HG03064 (cell line): ENCODE data around the gene PCOLCE2.

ENCODE experiments used
- ATAC-seq: cut with Tn5 transposase; IDR thresholded peaks from one replicate; pipeline ENCODE4 v1.9.1; 2021; ENCODE audit warnings: low read depth; ENCODE audit not compliant: unreplicated experiment

Gene PCOLCE2, protein sequence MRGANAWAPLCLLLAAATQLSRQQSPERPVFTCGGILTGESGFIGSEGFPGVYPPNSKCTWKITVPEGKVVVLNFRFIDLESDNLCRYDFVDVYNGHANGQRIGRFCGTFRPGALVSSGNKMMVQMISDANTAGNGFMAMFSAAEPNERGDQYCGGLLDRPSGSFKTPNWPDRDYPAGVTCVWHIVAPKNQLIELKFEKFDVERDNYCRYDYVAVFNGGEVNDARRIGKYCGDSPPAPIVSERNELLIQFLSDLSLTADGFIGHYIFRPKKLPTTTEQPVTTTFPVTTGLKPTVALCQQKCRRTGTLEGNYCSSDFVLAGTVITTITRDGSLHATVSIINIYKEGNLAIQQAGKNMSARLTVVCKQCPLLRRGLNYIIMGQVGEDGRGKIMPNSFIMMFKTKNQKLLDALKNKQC

DNA sequence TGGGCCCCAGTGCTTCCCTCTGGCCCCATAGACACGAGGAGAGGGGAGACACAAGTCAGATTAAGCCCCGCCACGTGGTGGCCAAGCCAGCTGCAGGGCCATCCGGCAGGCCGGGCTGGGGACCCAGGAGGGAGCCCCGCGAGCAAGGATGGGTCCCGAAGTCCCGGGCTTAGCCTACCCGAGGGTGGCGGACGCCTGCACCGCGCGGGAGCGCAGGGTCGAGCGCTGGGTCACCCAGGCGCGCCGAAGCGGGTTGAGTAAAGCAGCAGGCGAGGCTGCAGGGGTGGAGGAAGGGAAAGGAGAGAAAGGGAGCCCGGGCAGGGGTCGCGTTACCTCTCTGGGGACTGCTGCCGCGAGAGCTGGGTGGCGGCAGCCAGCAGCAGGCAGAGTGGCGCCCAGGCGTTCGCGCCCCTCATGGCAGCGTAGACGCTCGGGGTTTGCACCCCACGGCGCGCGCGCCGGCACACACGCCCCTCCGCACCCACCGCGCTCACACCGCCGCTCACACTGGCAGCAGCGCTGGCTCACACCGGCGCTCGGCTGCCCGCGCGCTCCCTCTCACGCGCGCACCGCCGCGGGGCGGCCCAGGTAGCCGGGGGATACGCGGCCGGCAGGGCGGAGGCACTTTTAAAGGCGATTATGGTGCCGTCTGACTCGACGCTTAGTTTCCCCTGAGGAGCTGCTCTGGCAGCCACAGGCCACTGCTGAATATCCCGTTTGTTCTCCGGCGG lies at the start of gene PCOLCE2:
Gene PCOLCE2 (minus strand): TSS at position 603 of the 731 bp plus-strand sequence. CDS start 187 bp downstream, at position 416.
- ATAC-seq, result no peak

DNA sequence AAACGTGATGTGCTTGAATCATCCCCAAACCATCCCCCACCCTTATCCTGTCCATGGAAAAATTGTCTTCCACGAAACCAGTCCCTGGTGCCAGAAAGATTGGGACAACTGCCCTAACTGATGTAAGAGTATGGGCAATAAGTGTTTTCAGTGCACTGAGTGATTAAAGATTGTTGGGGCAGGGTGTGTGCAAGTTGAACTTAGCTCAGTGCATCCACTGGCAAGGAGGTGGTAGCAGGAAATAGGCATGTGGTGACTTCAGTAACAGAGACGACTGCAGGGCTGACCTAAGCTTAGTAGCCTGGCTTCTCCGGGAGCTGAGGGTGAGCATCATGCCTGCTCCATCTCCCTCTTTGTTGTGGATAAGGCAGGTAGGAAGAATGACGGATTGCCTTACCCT lies 47.1 kb upstream of the PCOLCE2 start:
- no peak for ATAC-seq

DNA sequence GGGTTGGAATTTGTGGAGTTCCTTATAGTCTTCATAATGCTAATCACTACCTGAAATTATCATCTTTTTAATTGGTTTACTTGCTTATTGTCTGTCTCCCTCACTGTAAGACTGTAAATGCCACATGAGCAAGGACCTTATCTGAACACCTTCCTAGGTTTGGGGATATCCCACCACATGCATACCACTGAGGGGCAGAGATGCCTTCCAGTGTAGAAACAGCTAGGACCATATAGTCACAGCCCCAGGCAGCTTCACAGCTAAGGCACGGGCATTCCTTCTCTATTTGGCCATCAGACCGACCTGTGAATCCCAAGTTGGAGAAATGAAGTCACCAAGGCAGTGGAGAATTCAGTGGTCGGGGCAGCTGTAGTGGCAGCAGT lies 46.0 kb upstream of the PCOLCE2 start:
- no peak for ATAC-seq

DNA sequence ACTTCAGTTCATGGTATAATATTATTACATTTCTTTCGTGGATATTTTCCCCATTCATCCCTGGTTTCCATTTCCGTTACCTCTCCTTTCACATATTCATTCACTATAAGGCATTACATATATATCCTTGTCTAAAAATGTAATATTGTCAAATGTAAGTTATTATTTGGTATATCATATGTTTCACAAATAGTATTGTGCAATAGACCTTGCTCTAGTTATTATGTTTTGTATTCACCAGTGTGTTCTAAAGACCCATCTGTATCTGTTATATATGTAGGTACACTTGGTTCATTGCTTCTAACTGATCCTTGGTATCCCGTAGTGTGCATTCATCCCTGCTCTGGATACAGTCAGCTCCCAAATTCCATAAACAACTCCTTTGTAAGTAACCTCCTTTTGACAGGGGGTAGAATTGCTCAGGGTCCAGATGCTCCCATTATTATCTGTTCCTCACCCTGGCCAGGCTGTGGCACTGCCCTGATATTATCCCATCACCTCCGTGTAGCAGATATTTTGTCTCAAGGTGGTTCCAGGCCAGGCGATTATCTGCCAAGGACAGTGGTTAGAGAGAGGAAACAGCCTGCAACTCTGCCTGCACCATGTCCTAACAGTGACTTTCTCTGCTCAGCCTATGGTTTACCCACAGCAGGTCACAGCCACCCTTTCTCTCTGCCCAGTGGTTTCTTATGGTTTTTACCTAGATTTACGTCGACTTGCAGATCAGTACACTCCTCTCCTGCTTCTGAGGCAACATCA lies 45.4 kb upstream of the PCOLCE2 start:
- no peak for ATAC-seq

DNA sequence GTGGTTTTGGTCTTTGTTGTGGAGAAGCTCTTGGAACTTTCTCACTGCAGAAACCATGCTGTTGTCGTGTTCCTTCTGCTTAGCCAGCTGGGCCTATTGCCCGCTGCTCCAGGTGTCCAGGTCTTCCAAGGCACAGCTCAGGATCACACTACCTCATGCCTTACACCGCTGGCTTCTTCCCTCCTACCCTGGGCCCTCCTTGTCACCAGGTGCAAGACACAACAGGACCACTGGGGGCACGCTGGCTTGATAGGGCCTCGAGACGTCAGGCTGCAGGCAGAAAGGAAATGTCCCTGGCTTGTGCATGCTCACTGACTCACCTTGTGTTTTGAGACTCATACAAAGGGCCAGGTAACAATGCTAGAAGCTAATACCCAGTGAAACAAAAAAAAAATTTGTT lies 42.3 kb upstream of the PCOLCE2 start:
- peak; percentile 65 for ATAC-seq

DNA sequence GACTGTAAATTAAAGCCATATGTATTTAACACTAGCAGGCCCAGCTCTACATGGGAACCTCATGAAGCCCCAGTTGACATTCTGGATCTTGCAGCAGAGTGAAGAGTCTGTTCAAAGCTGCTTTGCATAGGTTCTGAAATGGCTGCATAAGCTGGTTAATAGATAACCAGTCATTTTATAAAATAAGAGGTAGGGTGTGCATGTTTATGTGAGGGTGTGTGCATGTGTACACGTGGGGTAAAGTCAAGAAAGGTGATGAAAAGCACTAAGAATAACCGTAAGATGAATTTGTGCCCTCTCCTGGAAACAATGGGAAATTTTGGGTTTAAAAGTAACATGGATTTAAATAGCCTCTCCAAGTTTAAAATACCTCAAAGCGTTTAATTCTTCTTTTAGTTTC lies 41.6 kb upstream of the PCOLCE2 start:
- ATAC-seq, result no peak

DNA sequence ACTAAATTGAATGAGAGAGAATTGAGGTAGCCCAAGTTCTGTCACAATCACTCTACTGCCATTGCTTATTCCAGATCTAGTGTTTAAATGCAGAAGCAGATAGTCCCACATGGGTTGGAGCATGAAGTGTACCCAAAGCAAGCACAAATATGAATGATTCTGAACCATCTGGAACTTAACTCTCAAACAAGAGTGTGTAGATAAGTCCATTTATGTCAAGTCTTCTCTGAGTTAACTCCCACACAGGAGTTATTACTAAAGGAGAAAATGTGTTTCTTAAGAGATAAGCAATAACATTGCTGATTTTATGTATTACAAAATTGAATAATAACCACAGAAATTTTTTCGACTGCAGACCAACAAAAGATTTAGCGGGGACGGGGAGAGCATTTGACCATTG lies 41.0 kb upstream of the PCOLCE2 start:
- ATAC-seq, result no peak

DNA sequence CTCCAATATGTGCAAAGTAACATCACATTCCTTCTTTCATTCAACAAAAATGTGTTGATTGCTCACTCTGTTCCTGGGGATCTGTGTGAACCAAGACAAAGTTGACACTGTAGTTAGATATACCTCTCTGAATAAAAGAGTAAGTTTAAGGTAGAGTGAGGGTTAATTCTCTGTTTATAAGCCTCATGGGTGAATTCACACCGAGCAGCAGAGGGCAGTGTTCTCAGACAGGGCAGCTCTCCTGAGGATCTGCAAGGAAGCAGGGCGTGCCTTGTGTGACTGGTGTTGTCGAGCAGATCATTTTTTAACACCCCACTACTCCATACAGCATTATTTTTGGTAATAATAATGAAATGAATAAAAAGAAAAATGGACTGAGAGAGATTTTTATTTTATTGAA lies 40.2 kb upstream of the PCOLCE2 start:
- no peak for ATAC-seq

DNA sequence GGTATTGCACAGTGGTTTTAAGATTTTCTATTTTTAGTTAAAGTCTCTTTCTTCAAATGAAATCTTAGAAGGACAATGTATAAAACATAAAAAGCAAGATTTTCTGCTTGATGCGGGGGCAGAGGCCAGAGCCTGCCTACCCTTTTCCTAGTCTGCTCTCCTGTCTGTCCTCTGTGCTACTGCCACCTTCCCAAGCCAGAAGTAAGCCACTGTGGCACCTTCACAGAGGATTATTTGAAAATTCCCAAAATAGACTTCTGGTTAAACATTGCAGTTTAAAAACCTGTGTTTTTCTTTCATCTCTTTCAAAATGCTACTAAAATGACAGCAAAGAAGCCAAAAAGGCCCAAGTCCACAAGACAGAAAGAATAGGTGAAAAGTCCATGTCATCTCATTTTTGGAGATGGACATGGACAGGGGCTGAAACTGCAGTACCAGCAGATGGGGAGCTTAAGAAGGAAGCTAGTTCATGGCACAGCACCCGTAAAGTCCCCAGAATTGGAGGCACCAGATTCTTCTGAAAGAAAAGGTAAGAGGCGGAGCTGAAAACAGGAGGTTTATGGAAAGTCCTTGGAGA lies 37.6 kb upstream of the PCOLCE2 start:
- no peak for ATAC-seq

DNA sequence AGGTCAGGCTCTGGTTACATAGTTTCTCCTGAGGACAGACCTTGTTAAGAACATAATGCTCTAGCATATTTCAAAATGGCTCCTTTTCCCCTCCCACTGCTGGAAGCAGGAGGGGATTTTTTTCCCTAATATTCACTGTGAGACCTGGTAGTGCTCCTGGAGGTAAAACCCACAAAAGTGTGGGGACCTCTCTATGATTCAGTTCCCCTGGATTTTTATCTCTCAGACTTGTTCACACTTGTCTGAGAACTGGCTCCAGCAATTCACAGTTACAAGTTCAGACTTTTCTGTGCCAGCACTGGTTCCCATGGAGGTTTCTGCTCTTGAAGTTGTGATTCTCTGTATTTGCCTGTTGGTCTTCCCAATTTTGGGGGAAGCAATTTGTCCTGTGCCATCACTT lies 36.3 kb upstream of the PCOLCE2 start:
- no peak for ATAC-seq

DNA sequence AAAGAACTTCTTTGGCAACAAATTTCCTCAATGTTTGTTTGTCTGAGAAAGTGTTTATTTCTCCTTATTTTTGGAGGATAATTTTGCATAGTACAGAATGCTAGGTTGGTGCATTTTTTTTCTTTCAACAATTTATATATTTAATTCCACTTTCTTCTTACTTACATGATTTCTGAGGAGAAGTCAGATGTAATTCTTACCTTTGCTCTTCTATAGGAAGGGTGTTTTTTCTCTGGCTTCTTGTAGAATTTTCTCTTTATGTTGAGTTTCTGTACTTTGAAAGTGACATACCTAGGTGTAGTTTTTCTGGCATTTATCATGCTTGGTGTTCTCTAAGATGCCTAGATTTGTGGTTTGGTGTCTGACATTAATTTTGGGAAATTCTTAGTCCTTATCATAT lies 34.8 kb upstream of the PCOLCE2 start:
- no peak for ATAC-seq

DNA sequence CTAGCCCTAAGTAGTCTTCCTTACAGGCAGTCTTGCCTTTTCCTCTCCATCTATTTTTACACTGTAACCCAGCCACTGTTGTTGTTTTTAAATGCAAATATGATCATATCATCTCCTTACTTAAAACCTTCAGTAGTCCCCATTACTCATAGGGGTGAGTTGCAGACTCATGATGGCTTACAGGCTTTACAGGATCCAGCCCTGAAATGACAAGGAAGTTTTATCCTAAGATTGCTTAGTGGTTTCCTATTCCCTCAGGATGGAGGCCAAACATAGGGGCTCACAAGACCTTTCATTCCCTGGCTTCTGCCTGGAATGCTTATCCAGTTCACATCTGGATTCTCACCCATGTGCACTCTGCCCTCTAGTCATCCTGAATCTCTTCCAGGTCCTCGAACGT lies 27.7 kb upstream of the PCOLCE2 start:
- ATAC-seq, result no peak

DNA sequence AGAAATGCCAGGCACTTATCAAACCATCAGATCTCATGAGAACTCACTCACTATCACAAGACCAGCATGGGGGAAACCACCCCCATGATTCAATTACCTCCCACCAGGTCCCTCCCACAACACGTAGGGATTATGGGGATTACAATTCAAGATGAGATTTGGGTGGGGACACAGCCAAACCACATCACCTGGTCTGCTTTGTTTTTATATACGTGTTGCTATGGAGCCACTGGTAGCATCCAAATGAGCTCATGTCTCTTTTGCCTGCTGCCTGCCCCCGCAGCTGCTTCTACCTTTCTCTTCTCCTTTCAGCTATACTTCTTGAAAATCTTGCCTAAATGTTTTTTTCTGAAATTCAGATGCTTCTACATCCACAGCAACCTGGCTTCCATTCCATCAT lies 26.8 kb upstream of the PCOLCE2 start:
- ATAC-seq, result no peak

DNA sequence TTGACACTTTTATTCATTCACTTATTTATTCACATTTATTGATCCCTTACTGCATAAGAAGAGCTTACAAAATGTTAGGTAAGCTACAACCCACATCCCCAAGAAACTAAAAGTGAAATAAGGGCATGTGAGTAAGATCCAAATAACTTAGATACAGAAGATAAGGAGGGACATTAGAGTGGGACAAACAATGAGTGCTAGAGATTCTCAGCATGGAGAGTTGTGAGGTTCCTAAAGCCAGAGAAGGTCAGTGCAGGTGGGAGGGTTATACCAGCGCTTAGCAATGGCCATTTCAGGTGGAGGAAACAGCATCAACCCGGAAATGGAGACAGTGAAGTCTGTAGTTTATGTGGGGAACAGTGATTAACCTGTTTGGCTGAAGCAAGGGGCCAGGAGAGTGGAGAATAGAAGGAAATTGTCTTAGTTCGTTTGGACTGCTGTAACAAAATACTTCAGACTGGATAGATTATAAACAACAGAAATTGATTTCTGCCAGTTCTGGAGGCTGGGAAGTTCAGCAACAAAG lies 25.5 kb upstream of the PCOLCE2 start:
- no peak for ATAC-seq

DNA sequence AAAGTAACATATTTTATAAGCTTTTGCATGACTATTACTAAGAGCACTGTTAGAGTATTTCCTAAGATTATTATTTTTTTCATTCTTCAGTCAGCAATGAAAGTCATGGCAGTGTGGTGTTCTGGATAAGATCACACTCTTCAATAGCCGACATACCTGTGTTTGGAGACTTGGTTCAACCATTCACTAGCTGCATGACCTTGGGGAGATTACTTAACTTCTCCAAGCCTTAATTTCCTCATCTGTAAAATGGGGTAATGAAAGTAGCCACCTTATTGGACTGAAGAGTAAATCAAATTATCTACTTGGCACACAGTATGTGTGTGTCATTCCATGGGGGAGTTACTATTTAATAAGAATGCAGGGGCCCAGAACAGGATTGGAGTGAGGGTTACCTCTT lies 24.5 kb upstream of the PCOLCE2 start:
- ATAC-seq, result no peak

DNA sequence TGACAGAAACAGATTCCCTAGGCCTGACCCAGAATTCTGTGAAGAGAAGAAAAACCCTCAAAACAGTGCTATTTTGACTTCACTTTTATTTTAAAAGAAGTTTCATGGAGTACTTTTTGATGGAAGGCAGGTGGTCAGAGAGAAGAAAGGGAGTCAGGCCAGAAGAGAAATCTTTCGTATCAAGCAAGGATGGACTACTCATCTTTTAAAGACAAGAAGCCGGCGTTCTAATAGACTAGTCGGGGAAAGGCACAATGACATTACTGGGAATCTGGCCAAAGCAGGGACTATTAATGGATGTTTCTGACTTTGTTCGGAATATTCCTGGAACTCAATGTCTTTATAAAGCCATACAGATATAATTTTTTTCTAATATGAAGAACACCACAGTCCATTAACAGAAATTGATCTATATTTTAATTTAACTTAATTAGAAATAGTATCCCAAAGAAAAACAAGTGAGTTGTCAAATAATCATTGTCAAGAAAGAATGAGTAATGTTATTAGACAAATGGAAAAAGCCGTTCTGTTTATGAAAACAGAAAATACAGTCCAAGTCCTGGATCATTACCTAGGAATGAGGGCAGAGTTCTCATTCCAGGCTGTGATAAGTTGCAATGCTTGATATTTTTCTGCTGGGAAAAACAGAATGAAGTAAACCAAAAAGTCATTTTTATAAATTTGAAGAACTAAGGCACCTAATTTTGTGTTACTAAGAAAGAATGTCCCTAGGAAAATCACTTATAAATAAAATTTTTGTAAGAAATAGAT lies 23.7 kb upstream of the PCOLCE2 start:
- no peak for ATAC-seq

DNA sequence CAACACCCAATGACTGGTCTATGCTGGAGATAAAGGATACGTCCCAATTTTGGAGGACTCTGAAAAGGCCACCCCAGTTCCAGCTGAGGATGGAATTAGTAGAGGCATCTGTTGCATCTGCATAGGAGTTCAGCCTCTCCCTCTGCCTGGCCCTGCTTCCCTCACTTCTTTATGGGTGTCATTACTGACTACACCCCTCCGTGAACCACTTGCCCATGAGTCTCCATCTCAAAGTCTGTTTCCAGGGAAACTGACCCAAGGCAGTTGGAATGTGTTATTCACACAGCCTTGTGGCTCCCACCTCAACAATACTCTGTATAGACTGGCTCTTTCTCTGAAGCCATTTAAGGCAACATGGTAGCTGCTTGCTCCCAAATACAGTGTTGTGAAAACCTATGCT lies 21.4 kb upstream of the PCOLCE2 start:
- ATAC-seq, result no peak

DNA sequence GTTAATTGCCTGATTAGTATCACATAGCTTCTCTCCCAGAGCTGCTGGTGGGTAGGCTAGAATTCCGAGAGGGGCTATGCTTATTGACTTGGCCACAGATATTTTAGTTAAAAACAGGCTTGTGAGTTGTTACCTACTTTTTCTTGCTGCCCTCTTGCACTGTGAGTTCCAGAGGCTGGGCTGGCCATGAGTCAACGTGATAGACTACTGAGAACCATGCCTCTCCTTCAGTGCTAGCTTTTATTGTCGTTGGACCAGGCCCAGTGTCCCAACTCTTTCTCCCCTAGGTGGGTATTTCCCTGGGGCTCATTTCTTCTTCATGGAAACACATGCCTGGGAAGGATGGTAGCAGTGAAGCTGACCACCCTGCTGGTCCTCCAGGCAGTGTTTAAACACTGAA lies 20.4 kb upstream of the PCOLCE2 start:
- no peak for ATAC-seq

DNA sequence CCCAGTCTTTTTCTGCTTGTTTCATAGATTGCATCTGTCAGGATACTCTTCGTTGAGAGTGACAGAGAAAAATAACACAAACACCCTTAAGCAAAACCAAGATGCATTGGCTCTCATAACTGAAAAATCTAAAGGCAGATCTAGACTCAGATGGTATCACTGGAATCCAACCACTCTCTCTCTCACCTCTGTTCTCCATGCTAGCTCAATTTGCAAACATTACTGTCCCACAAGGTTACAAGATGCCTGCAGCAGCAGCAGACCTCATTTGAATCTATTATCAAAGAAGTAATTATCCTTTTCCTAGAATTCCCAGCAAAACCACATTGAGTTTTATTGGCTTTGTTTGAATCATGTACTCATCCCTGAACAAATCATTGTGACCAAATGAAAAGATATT lies 19.1 kb upstream of the PCOLCE2 start:
- no peak for ATAC-seq
